Hepatocyte (in vitro differentiated cells): Measurements from ENCODE around the gene COL24A1.
"Not testable (repeated sequence)": the region's sequence is repeated elsewhere in the genome, so short reads cannot be mapped to it uniquely, and the experiment has no call there.

ENCODE experiments used
- EZH2 ChIP-seq: fragments of 200-600 bp; sonication (generic); IDR thresholded peaks from 2 replicates; pipeline ENCODE4 v1.6.1; 2016; ENCODE audit warnings: antibody characterized with exemption, mild to moderate bottlenecking, borderline replicate concordance
- TF ChIP-seq, protein P1 (sequence below): fragments of 200-600 bp; sonication (generic); IDR thresholded peaks from 2 replicates; pipeline ENCODE4 v1.5.1; 2016; ENCODE audit warnings: antibody characterized with exemption, mild to moderate bottlenecking; ENCODE audit not compliant: poor library complexity

DNA sequence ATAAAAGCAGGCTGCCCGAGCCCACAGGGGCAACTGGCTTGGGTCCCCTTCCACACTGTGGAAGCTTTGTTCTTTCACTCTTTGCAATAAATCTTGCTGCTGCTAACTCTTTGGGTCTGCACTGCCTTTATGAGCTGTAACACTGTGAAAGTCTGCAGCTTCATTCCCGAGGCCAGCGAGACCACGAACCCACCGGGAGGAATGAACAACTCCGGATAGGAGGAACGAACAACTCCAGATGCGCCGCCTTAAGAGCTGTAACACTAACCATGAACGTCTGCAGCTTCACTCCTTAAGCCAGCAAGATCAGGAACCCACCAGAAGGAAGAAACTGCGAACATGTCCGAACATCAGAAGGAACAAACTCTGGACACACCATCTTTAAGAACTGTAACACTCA lies 45.0 kb downstream of the COL24A1 start:
- TF ChIP-seq, protein P1, sequence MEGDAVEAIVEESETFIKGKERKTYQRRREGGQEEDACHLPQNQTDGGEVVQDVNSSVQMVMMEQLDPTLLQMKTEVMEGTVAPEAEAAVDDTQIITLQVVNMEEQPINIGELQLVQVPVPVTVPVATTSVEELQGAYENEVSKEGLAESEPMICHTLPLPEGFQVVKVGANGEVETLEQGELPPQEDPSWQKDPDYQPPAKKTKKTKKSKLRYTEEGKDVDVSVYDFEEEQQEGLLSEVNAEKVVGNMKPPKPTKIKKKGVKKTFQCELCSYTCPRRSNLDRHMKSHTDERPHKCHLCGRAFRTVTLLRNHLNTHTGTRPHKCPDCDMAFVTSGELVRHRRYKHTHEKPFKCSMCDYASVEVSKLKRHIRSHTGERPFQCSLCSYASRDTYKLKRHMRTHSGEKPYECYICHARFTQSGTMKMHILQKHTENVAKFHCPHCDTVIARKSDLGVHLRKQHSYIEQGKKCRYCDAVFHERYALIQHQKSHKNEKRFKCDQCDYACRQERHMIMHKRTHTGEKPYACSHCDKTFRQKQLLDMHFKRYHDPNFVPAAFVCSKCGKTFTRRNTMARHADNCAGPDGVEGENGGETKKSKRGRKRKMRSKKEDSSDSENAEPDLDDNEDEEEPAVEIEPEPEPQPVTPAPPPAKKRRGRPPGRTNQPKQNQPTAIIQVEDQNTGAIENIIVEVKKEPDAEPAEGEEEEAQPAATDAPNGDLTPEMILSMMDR: not testable (repeated sequence)
- not testable (repeated sequence) for TF ChIP-seq EZH2
